CD14-positive monocyte (primary cell): ENCODE data around the gene C5. TPM values are rescaled to one million over a fixed set of nuclear protein-coding genes. Genes with fewer than 3 reads are reported as not detected.

Source experiments
- DNase-seq, 3 donors: peaks; one replicate each; pipeline ENCODE4 v3.0.0-alpha.2; 2011 to 2022
- H2AFZ ChIP-seq: 2 replicates; pipeline ENCODE4 v1.6.0; 2012; ENCODE audit warnings: mild to moderate bottlenecking, low read depth, low read length, inconsistent platforms; ENCODE audit not compliant: insufficient read depth, poor library complexity, severe bottlenecking
- H3K27ac ChIP-seq, 2 donors: 1 replicate in 1 of 2; 2 replicates in 1 of 2; pipeline ENCODE4 v1.5.1; 2012 to 2013; ENCODE audit warnings: low read length in 2 of 2, control low read depth in 1 of 2, inconsistent platforms in 1 of 2, low read depth in 1 of 2, mild to moderate bottlenecking in 1 of 2
- H3K27me3 ChIP-seq, 2 donors: one replicate each; pipeline versions ENCODE4 v1.6.0 to v1.6.1; 2011 to 2013; ENCODE audit warnings: low read length in 2 of 2; ENCODE audit not compliant: control insufficient read depth in 2 of 2, insufficient read depth in 2 of 2
- H3K36me3 ChIP-seq, 2 donors: replicated peaks in 1 of 2; 1 replicate in 1 of 2; 2 replicates in 1 of 2; pipeline versions ENCODE4 v1.5.1 to v1.6.1; 2012 to 2013; ENCODE audit warnings: low read length in 2 of 2, control low read depth in 1 of 2, inconsistent platforms in 1 of 2, mild to moderate bottlenecking in 1 of 2; ENCODE audit not compliant: insufficient read depth in 2 of 2, control insufficient read depth in 1 of 2
- H3K4me1 ChIP-seq, 2 donors: 1 replicate in 1 of 2; 2 replicates in 1 of 2; pipeline versions ENCODE4 v1.5.1 to v1.6.1; 2012 to 2013; ENCODE audit warnings: low read length in 2 of 2, control low read depth in 1 of 2, inconsistent platforms in 1 of 2, mild to moderate bottlenecking in 1 of 2, moderate library complexity in 1 of 2; ENCODE audit not compliant: insufficient read depth in 2 of 2, control insufficient read depth in 1 of 2
- H3K4me2 ChIP-seq: replicated peaks from 2 replicates; pipeline ENCODE3; 2012; ENCODE audit warnings: low read length, moderate library complexity, mild to moderate bottlenecking; ENCODE audit not compliant: poor library complexity, severe bottlenecking; ENCODE audit errors: extremely low read depth
- H3K4me3 ChIP-seq, 3 experiments: fragments of 200-600 bp in 1 of 3; sonication (generic) in 1 of 3; replicated peaks in 1 of 3; 1 replicate in 2 of 3; 2 replicates in 1 of 3; pipeline ENCODE4 v1.5.1; 2011 to 2013; ENCODE audit warnings: low read length in 3 of 3, mild to moderate bottlenecking in 3 of 3, control low read depth in 2 of 3, low read depth in 2 of 3, inconsistent platforms in 1 of 3, moderate library complexity in 1 of 3
- H3K79me2 ChIP-seq: 2 replicates; pipeline ENCODE4 v1.6.0; 2012; ENCODE audit warnings: mild to moderate bottlenecking, control low read depth, inconsistent platforms, low read length, moderate library complexity; ENCODE audit not compliant: insufficient read depth
- H3K9ac ChIP-seq: 2 replicates; pipeline ENCODE4 v1.6.0; 2017; ENCODE audit warnings: low read length, mild to moderate bottlenecking; ENCODE audit not compliant: insufficient read depth, poor library complexity, severe bottlenecking
- H3K9me3 ChIP-seq, 2 donors: replicated peaks in 1 of 2; 1 replicate in 1 of 2; 2 replicates in 1 of 2; pipeline versions ENCODE4 v1.5.1 to v1.6.1; 2012 to 2013; ENCODE audit warnings: low read length in 2 of 2, control low read depth in 1 of 2; ENCODE audit not compliant: control insufficient read depth in 1 of 2, insufficient read depth in 1 of 2
- H4K20me1 ChIP-seq: 2 replicates; pipeline ENCODE4 v1.6.0; 2012; ENCODE audit warnings: mild to moderate bottlenecking, low read length, control low read depth, moderate library complexity; ENCODE audit not compliant: insufficient read depth
- H3K27ac Mint-ChIP-seq, 7 donors: one replicate each; pipeline ENCODE4 v1.8.0; 2020; ENCODE audit warnings: mild to moderate bottlenecking in 7 of 7, mixed read lengths in 7 of 7, moderate library complexity in 6 of 7, inconsistent platforms in 2 of 7
- H3K27me3 Mint-ChIP-seq, 3 donors: one replicate each; pipeline ENCODE4 v1.8.0; 2021 to 2022; ENCODE audit warnings: low read depth in 3 of 3, mild to moderate bottlenecking in 3 of 3, mixed read lengths in 3 of 3, moderate library complexity in 3 of 3, inconsistent platforms in 1 of 3
- H3K36me3 Mint-ChIP-seq, 2 donors: one replicate each; pipeline ENCODE4 v1.8.0; 2020; ENCODE audit warnings: mixed read lengths in 2 of 2, inconsistent platforms in 1 of 2, mild to moderate bottlenecking in 1 of 2
- H3K4me1 Mint-ChIP-seq: one replicate; pipeline ENCODE4 v1.8.0; 2020; ENCODE audit warnings: mild to moderate bottlenecking, mixed read lengths
- H3K4me3 Mint-ChIP-seq, 2 donors: one replicate each; pipeline ENCODE4 v1.8.0; 2020; ENCODE audit warnings: mild to moderate bottlenecking in 2 of 2, mixed read lengths in 2 of 2, moderate library complexity in 1 of 2
- H3K9me3 Mint-ChIP-seq, 7 donors: one replicate each; pipeline ENCODE4 v1.8.0; 2020 to 2022; ENCODE audit warnings: mixed read lengths in 7 of 7, mild to moderate bottlenecking in 6 of 7, moderate library complexity in 6 of 7, inconsistent platforms in 2 of 7
- WGBS: methylation state at CpG from one replicate; pipeline ENCODE4 v1.1.5; 2013; ENCODE audit warnings: missing lambda C conversion rate; ENCODE audit not compliant: insufficient coverage; 5-methylcytosine and 5-hydroxymethylcytosine counted together
- intact Hi-C, 2 donors: fragments of 100-400 bp; cut with micrococcal nuclease; formaldehyde crosslinking; loops; one replicate each; pipeline versions ENCODE4 v1.15.0 to v1.15.1; 2023
- polyA plus RNA-seq, 3 donors: library from polyadenylated mRNA; depleted of rRNA in 1 of 3; unstranded in 2 of 3; stranded (reverse) in 1 of 3; fragments of 300-500 nt in 2 of 3; fragments of >200 nt in 1 of 3; fragmentation: Illumina TruSeq in 2 of 3; gene quantifications; 1 replicate in 2 of 3; 2 replicates in 1 of 3; pipeline ENCODE4 v1.2.3, GENCODE V29; 2012 to 2021
- TF ChIP-seq, protein P1 (sequence below): fragments of 200-600 bp; IDR thresholded peaks from one replicate; pipeline ENCODE4 v1.8.0; 2022; ENCODE audit warnings: antibody characterized with exemption, mild to moderate bottlenecking

Gene C5
- polyA plus RNA-seq, 3 donors: 0.66 to 3.5 (median 1.2) TPM

GRCh38 chr9:120926397-120926928, 123.6 kb downstream of the C5 start, which contains the start of gene TRAF1:
TRAF1 (minus strand) TSS chr9:120926796; CDS start chr9:120926075, 721 bp downstream.
- Mint-ChIP-seq H3K9me3 (no peaks in the 10 kb centered on the region), H3K36me3 (peaks cover 12 to 14% of the 10 kb centered on the region in 2 donors), H3K27ac (peak within 1 kb of the TSS; percentile 89 to 96 (median 94)), H3K4me1 (peaks cover 53% of the 10 kb centered on the region), H3K4me3 (peak within 1 kb of the TSS; percentile 57 to 95), H3K27me3 (peaks cover 0 to 2% (median 0%) of the 10 kb centered on the region in 3 donors)
- intact Hi-C loops: loop anchor here (5.0 kb wide), 2 partner anchors 49 to 196 kb away; partner anchors contain the start of gene PHF19 (in 1 of the 2)
- peak within 1 kb of the TSS; percentile 87 to 97 for H3K27ac ChIP-seq
- no peak within 1 kb of the TSS for H2AFZ ChIP-seq
- TF ChIP-seq, protein P1, sequence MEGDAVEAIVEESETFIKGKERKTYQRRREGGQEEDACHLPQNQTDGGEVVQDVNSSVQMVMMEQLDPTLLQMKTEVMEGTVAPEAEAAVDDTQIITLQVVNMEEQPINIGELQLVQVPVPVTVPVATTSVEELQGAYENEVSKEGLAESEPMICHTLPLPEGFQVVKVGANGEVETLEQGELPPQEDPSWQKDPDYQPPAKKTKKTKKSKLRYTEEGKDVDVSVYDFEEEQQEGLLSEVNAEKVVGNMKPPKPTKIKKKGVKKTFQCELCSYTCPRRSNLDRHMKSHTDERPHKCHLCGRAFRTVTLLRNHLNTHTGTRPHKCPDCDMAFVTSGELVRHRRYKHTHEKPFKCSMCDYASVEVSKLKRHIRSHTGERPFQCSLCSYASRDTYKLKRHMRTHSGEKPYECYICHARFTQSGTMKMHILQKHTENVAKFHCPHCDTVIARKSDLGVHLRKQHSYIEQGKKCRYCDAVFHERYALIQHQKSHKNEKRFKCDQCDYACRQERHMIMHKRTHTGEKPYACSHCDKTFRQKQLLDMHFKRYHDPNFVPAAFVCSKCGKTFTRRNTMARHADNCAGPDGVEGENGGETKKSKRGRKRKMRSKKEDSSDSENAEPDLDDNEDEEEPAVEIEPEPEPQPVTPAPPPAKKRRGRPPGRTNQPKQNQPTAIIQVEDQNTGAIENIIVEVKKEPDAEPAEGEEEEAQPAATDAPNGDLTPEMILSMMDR: no peak
- peak; percentile 76 to 93 (median 81) for DNase-seq
- peak within 1 kb of the TSS; percentile 64 for H3K9ac ChIP-seq
- 31% methylated on average over 5 of the region's 6 CpGs for WGBS
- no peaks in the 10 kb centered on the region for H3K36me3 ChIP-seq
- H3K27me3 ChIP-seq: no peaks in the 10 kb centered on the region
- H3K79me2 ChIP-seq: peaks cover 5% of the 10 kb centered on the region
- no peaks in the 10 kb centered on the region for H4K20me1 ChIP-seq
- H3K4me3 ChIP-seq: peak within 1 kb of the TSS in 1 of 3 experiments; percentile 85
- H3K4me2 ChIP-seq: peak within 1 kb of the TSS; percentile 32
- no peaks in the 10 kb centered on the region for H3K9me3 ChIP-seq
- peaks cover 54 to 63% of the 10 kb centered on the region in 2 donors for H3K4me1 ChIP-seq

GRCh38 chr9:120925535-120926396, 124.3 kb downstream of the C5 start:
- TF ChIP-seq, protein P1: no peak
- H4K20me1 ChIP-seq: no peaks in the 10 kb centered on the region
- Mint-ChIP-seq H3K4me3 (peak overlapping the region; percentile 57 to 68), H3K36me3 (peaks cover 12 to 13% of the 10 kb centered on the region in 2 donors), H3K27ac (peak overlapping the region; percentile 89 to 96 (median 94)), H3K27me3 (peaks cover 0 to 2% (median 0%) of the 10 kb centered on the region in 3 donors), H3K4me1 (peaks cover 46% of the 10 kb centered on the region), H3K9me3 (no peaks in the 10 kb centered on the region)
- peak overlapping the region; percentile 32 for H3K4me2 ChIP-seq
- H3K79me2 ChIP-seq: peaks cover 5% of the 10 kb centered on the region
- H3K27me3 ChIP-seq: no peaks in the 10 kb centered on the region
- no peaks in the 10 kb centered on the region for H3K9me3 ChIP-seq
- H2AFZ ChIP-seq: no peak overlapping the region
- no peak overlapping the region for H3K4me3 ChIP-seq
- intact Hi-C loops: loop anchor here (5.0 kb wide), 2 partner anchors 48 to 197 kb away; partner anchors contain the start of gene PHF19 (in 1 of the 2)
- no peaks in the 10 kb centered on the region for H3K36me3 ChIP-seq
- 71% methylated on average over 8 of the region's 13 CpGs for WGBS
- peak overlapping the region; percentile 64 for H3K9ac ChIP-seq
- peaks cover 47 to 56% of the 10 kb centered on the region in 2 donors for H3K4me1 ChIP-seq
- peak; percentile 89 to 99 (median 93) for DNase-seq
- H3K27ac ChIP-seq: peak overlapping the region; percentile 87 to 97
